H1 (cell line): ENCODE results near the gene SMIM31. TPM values are rescaled to one million over a fixed set of nuclear protein-coding genes. Genes with fewer than 3 reads are reported as not detected.

Source experiments
- CTCF ChIA-PET: fragments of 300-600 bp; sonication (Branson Sonifier 250); formaldehyde crosslinking; loops from one replicate; lab custom pipeline; 2021; ENCODE audit not compliant: partially characterized antibody; lab: Charles Lee
- POLR2A ChIA-PET: fragments of 300-600 bp; sonication (Branson Sonifier 250); formaldehyde crosslinking; loops from one replicate; lab custom pipeline; 2021; ENCODE audit warnings: inconsistent platforms; ENCODE audit not compliant: partially characterized antibody; lab: Charles Lee
- DNase-seq, 2 experiments: peaks; one replicate each; pipeline versions ENCODE4 v3.0.0 to v3.0.0-alpha.2; 2010 to 2022; ENCODE audit warnings: low spot score in 2 of 2, low read depth in 1 of 2, mixed read lengths in 1 of 2
- FAIRE-seq: peaks from 2 replicates; lab custom pipeline; 2011; peaks lifted over from hg19 to GRCh38; lab: Jason Lieb, UNC
- H2AFZ ChIP-seq: 2 replicates; pipeline ENCODE4 v1.8.1; 2012; ENCODE audit warnings: low read length, inconsistent platforms
- H2AK5ac ChIP-seq: 2 replicates; pipeline ENCODE4 v1.6.1; 2013; ENCODE audit warnings: low read depth, low read length
- H2BK120ac ChIP-seq: replicated peaks from 2 replicates; pipeline ENCODE3; 2013; ENCODE audit warnings: low read depth, low read length, inconsistent platforms
- H2BK12ac ChIP-seq: 2 replicates; pipeline ENCODE4 v1.6.1; 2013; ENCODE audit warnings: low read depth, low read length
- H2BK15ac ChIP-seq: 2 replicates; pipeline ENCODE4 v1.6.1; 2013; ENCODE audit warnings: low read length
- H2BK20ac ChIP-seq: 2 replicates; pipeline ENCODE4 v1.6.1; 2013; ENCODE audit warnings: low read length
- H2BK5ac ChIP-seq: 2 replicates; pipeline ENCODE4 v1.6.1; 2013; ENCODE audit warnings: low read depth, low read length
- H3K14ac ChIP-seq: 2 replicates; pipeline ENCODE4 v1.6.1; 2013; ENCODE audit warnings: inconsistent platforms; ENCODE audit not compliant: insufficient read length
- H3K18ac ChIP-seq: 2 replicates; pipeline ENCODE4 v1.6.1; 2013; ENCODE audit warnings: low read length; ENCODE audit errors: extremely low read depth
- H3K23ac ChIP-seq: 2 replicates; pipeline ENCODE4 v1.6.1; 2013; ENCODE audit warnings: inconsistent platforms; ENCODE audit not compliant: insufficient read length
- H3K23me2 ChIP-seq: 2 replicates; pipeline ENCODE4 v1.6.1; 2013; ENCODE audit warnings: low read depth, low read length
- H3K27ac ChIP-seq: 2 replicates; pipeline ENCODE4 v1.6.1; 2011; ENCODE audit warnings: low read depth, low read length, inconsistent platforms
- H3K27me3 ChIP-seq, 4 experiments: replicated peaks in 1 of 4; 1 replicate in 1 of 4; 2 replicates in 3 of 4; pipeline versions ENCODE4 v1.6.1 to v1.8.1; 2011 to 2013; ENCODE audit warnings: low read length in 3 of 4, mild to moderate bottlenecking in 3 of 4, inconsistent platforms in 2 of 4, mixed read lengths in 2 of 4, moderate library complexity in 1 of 4; ENCODE audit not compliant: control insufficient read depth in 3 of 4, insufficient read depth in 3 of 4; ENCODE audit errors: extremely low read depth in 1 of 4
- H3K36me3 ChIP-seq, 4 experiments: 2 replicates each; pipeline versions ENCODE4 v1.6.1 to v1.8.1; 2011 to 2013; ENCODE audit warnings: mild to moderate bottlenecking in 4 of 4, low read length in 3 of 4, moderate library complexity in 2 of 4, control low read depth in 1 of 4, inconsistent platforms in 1 of 4; ENCODE audit not compliant: insufficient read depth in 4 of 4, control insufficient read depth in 2 of 4
- H3K4ac ChIP-seq: replicated peaks from 2 replicates; pipeline ENCODE3; 2013; ENCODE audit warnings: low read length, low read depth, mixed read lengths, inconsistent platforms; ENCODE audit not compliant: insufficient read length
- H3K4me1 ChIP-seq, 4 experiments: replicated peaks in 1 of 4; 1 replicate in 1 of 4; 2 replicates in 3 of 4; pipeline versions ENCODE4 v1.6.1 to v1.8.1; 2011 to 2013; ENCODE audit warnings: low read length in 3 of 4, inconsistent platforms in 2 of 4, mixed read lengths in 1 of 4; ENCODE audit not compliant: insufficient read depth in 4 of 4, control insufficient read depth in 3 of 4
- H3K4me2 ChIP-seq, 2 experiments: 2 replicates each; pipeline versions ENCODE4 v1.6.1 to v1.8.1; 2011 to 2013; ENCODE audit warnings: low read depth in 2 of 2, low read length in 2 of 2, control low read depth in 1 of 2, inconsistent platforms in 1 of 2, mild to moderate bottlenecking in 1 of 2; ENCODE audit not compliant: insufficient read depth in 1 of 2
- H3K4me3 ChIP-seq, 4 experiments: fragments of 200-600, 300-600 bp in 1 of 4; sonication (generic), shearing (Covaris generic), sonication (Bioruptor Twin) in 1 of 4; 2 replicates each; pipeline versions ENCODE4 v1.5.1 to v1.8.1; 2011 to 2016; ENCODE audit warnings: low read length in 4 of 4, low read depth in 3 of 4, control low read depth in 2 of 4, inconsistent platforms in 2 of 4, mild to moderate bottlenecking in 2 of 4, mixed read lengths in 1 of 4, moderate library complexity in 1 of 4; ENCODE audit not compliant: insufficient read depth in 2 of 4; ENCODE audit errors: extremely low read depth in 1 of 4
- H3K56ac ChIP-seq: replicated peaks from 2 replicates; pipeline ENCODE3; 2013; ENCODE audit warnings: low read depth, mild to moderate bottlenecking, mixed read lengths, low read length, inconsistent platforms; ENCODE audit not compliant: insufficient read length
- H3K79me1 ChIP-seq: 2 replicates; pipeline ENCODE4 v1.6.1; 2013; ENCODE audit warnings: low read depth, low read length, control low read depth
- H3K79me2 ChIP-seq, 2 experiments: 2 replicates each; pipeline versions ENCODE4 v1.6.1 to v1.8.1; 2012 to 2013; ENCODE audit warnings: low read length in 2 of 2, mild to moderate bottlenecking in 2 of 2, inconsistent platforms in 1 of 2; ENCODE audit not compliant: insufficient read depth in 2 of 2, control insufficient read depth in 1 of 2
- H3K9ac ChIP-seq, 4 experiments: replicated peaks in 1 of 4; 1 replicate in 1 of 4; 2 replicates in 3 of 4; pipeline versions ENCODE4 v1.6.1 to v1.8.1; 2011 to 2013; ENCODE audit warnings: low read depth in 3 of 4, low read length in 3 of 4, control low read depth in 2 of 4, mild to moderate bottlenecking in 2 of 4, moderate library complexity in 2 of 4, inconsistent platforms in 1 of 4; ENCODE audit errors: extremely low read depth in 1 of 4
- H3K9me3 ChIP-seq, 2 experiments: 2 replicates each; pipeline versions ENCODE4 v1.6.1 to v1.8.1; 2012 to 2013; ENCODE audit warnings: mild to moderate bottlenecking in 2 of 2, moderate library complexity in 2 of 2, control low read depth in 1 of 2, inconsistent platforms in 1 of 2, low read depth in 1 of 2, low read length in 1 of 2, mixed read lengths in 1 of 2; ENCODE audit not compliant: insufficient read depth in 2 of 2
- H4K20me1 ChIP-seq, 2 experiments: replicated peaks in 1 of 2; 2 replicates each; pipeline versions ENCODE3 to v1.8.1; 2011 to 2013; ENCODE audit warnings: inconsistent platforms in 2 of 2, low read length in 2 of 2, mild to moderate bottlenecking in 1 of 2; ENCODE audit not compliant: insufficient read depth in 2 of 2, control insufficient read depth in 1 of 2
- H4K5ac ChIP-seq: 2 replicates; pipeline ENCODE4 v1.6.1; 2013; ENCODE audit warnings: low read length, low read depth, mixed read lengths, inconsistent platforms; ENCODE audit not compliant: insufficient read length
- H4K8ac ChIP-seq: 2 replicates; pipeline ENCODE4 v1.8.0; 2013; ENCODE audit warnings: mild to moderate bottlenecking, moderate library complexity, low read length, inconsistent platforms; ENCODE audit not compliant: insufficient read depth; ENCODE audit errors: extremely low read depth
- H4K91ac ChIP-seq: replicated peaks from 2 replicates; pipeline ENCODE3; 2013; ENCODE audit warnings: low read length, mixed read lengths, inconsistent platforms; ENCODE audit not compliant: insufficient read length
- ASH2L ChIP-seq: fragments of 200-600, 300-600 bp; sonication (generic); IDR thresholded peaks from one replicate; pipeline ENCODE4 v1.7.1; 2017; ENCODE audit warnings: low read length
- BACH1 ChIP-seq: IDR thresholded peaks from 2 replicates; pipeline ENCODE4 v1.6.1; 2012; ENCODE audit warnings: low read length, improper control_type of control experiment
- BRCA1 ChIP-seq: IDR thresholded peaks from 2 replicates; pipeline ENCODE4 v1.6.1; 2012; ENCODE audit warnings: low read depth, low read length, improper control_type of control experiment
- CBX8 ChIP-seq: fragments of 300-800, 300-1000 bp; sonication (generic); IDR thresholded peaks from 2 replicates; pipeline ENCODE4 v1.7.1; 2016; ENCODE audit warnings: low read depth, low read length, borderline replicate concordance
- HDAC6 ChIP-seq: IDR thresholded peaks from one replicate; pipeline ENCODE4 v1.7.1; 2012; ENCODE audit warnings: low read depth, mild to moderate bottlenecking, inconsistent platforms, low read length, moderate library complexity
- SP4 ChIP-seq: IDR thresholded peaks from 2 replicates; pipeline ENCODE4 v1.6.1; 2012; ENCODE audit warnings: low read length, inconsistent platforms
- TBP ChIP-seq: IDR thresholded peaks from 2 replicates; pipeline ENCODE4 v1.6.1; 2011; ENCODE audit warnings: low read depth, low read length, improper control_type of control experiment
- TCF12 ChIP-seq: IDR thresholded peaks from 2 replicates; pipeline ENCODE4 v1.6.1; 2011; ENCODE audit warnings: low read depth, mild to moderate bottlenecking, low read length
- WGBS, 2 experiments: shearing (Covaris generic) in 1 of 2; methylation state at CpG; one replicate each; pipeline versions ENCODE4 v1.1.6 to v1.1.7; 2013 to 2015; ENCODE audit warnings: low lambda C conversion rate in 2 of 2, mixed read lengths in 2 of 2, inconsistent platforms in 1 of 2, low coverage in 1 of 2, missing lambda C conversion rate in 1 of 2; ENCODE audit not compliant: insufficient replicate concordance in 2 of 2, insufficient coverage in 1 of 2, insufficient read length in 1 of 2; ENCODE audit errors: extremely low coverage in 1 of 2, missing lambda C conversion rate in 1 of 2; 5-methylcytosine and 5-hydroxymethylcytosine counted together
- polyA plus RNA-seq, 7 experiments: library from polyadenylated mRNA; depleted of rRNA in 3 of 7; stranded (reverse) in 5 of 7; unstranded in 2 of 7; fragments of >200 nt in 5 of 7; fragments of 200-250 nt in 2 of 7; gene quantifications; 1 replicate in 5 of 7; 2 replicates in 1 of 7; 4 replicates in 1 of 7; pipeline versions ENCODE4 v1.2.1 to v1.2.3, GENCODE V29; 2011 to 2013; ENCODE audit warnings: missing spikeins in 2 of 7, mixed read lengths in 2 of 7
- total RNA-seq: library from RNA; stranded (reverse); fragmentation: NEBNext Ultra II Directional; extraction: Animal tissue kit (Norgen Biotek cat#: 25700); gene quantifications from 2 replicates; pipeline ENCODE4 v1.2.1, GENCODE V29; 2021

Gene SMIM31
- total and polyA plus RNA-seq, 2 of the 8 experiments (the other 6 are each of a cell fraction or from before 2014, with no cell fraction given): not detected

DNA sequence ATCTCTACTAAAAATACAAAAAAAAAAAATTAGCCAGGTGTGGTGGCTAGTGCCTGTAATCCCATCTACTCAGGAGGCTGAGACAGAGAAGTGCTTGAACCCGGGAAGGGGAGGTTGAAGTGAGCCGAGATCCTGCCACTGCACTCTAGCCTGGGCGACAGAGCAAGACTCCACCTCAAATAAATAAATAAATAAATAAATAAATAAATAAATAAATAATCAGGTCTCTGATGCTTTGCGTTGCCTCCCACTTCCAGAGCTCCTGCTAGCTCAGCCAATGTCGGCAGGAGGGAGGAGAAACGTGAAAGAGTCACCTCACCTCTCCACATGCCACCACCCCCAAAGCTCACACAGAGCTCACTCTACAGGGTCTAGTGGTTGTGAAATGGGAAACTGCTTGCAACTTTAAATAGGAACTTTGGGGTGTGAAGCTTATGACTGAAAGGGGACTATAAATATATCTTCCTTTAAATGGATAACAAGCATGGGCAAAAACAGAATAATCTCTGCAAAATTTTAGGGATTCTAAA is 7.9 kb downstream of the SMIM31 start:
- no peak overlapping the region for H3K4me3 ChIP-seq
- no peak overlapping the region for H2BK12ac ChIP-seq
- no peak overlapping the region for H2AFZ ChIP-seq
- no peak overlapping the region for H3K9ac ChIP-seq
- no peak overlapping the region for H2AK5ac ChIP-seq
- no peak overlapping the region for H3K23ac ChIP-seq
- no peak overlapping the region for H3K4ac ChIP-seq
- no peaks in the 10 kb centered on the region for H3K79me1 ChIP-seq
- FAIRE-seq: no peak
- no peak for DNase-seq
- no peak for TF ChIP-seq TBP
- no peak for TF ChIP-seq SP4
- no peak for TF ChIP-seq BACH1
- no peak for TF ChIP-seq ASH2L
- no peak for TF ChIP-seq CBX8
- no peak for TF ChIP-seq BRCA1
- no peak for TF ChIP-seq TCF12
- TF ChIP-seq HDAC6: no peak
- no peak overlapping the region for H2BK15ac ChIP-seq
- no peak overlapping the region for H4K5ac ChIP-seq
- no peaks in the 10 kb centered on the region for H3K4me1 ChIP-seq
- no peaks in the 10 kb centered on the region for H3K23me2 ChIP-seq
- no peak overlapping the region for H3K18ac ChIP-seq
- POLR2A ChIA-PET: no interaction called here
- H4K91ac ChIP-seq: no peak overlapping the region
- no peaks in the 10 kb centered on the region for H3K27me3 ChIP-seq
- CTCF ChIA-PET: interaction anchor here (0.6 to 1.6 kb wide), 2 partner anchors 123 to 124 kb away, joined by 3 read pairs; no protein-coding TSS in a partner anchor
- H3K4me2 ChIP-seq: no peak overlapping the region
- no peak overlapping the region for H2BK120ac ChIP-seq
- H3K14ac ChIP-seq: no peak overlapping the region
- H2BK20ac ChIP-seq: no peak overlapping the region
- no peak overlapping the region for H2BK5ac ChIP-seq
- no peak overlapping the region for H3K56ac ChIP-seq
- no peaks in the 10 kb centered on the region for H3K9me3 ChIP-seq
- H4K8ac ChIP-seq: no peak overlapping the region
- no peak overlapping the region for H3K27ac ChIP-seq
- 94% methylated on average over 6 of the region's 6 CpGs; no CpG with 5 or more reads in 1 of the 2 experiments for WGBS, 2 experiments
- no peaks in the 10 kb centered on the region for H4K20me1 ChIP-seq
- H3K79me2 ChIP-seq: no peaks in the 10 kb centered on the region
- no peaks in the 10 kb centered on the region for H3K36me3 ChIP-seq
